AG04449 (cell line): ENCODE data around the gene BRSK2.

Source experiments
- CTCF ChIA-PET: fragments of 350-600 bp; formaldehyde crosslinking; extraction: SDS; loops from one replicate; lab custom pipeline; 2021; ENCODE audit warnings: antibody characterized with exemption; lab: Yijun Ruan, JAX
- POLR2A ChIA-PET: fragments of 400-600, 350-600 bp; formaldehyde crosslinking; extraction: SDS; loops from one replicate; lab custom pipeline; 2020; ENCODE audit warnings: antibody characterized with exemption, inconsistent platforms; lab: Yijun Ruan, JAX
- DNase-seq: peaks from one replicate; pipeline ENCODE4 v3.0.0-alpha.2; 2010; ENCODE audit warnings: low read depth, low spot score
- H3K4me3 ChIP-seq: 2 replicates; pipeline ENCODE4 v1.5.1; 2011; ENCODE audit warnings: low read depth, mild to moderate bottlenecking, control low read depth, low read length
- TF ChIP-seq, protein P1 (sequence below): IDR thresholded peaks from one replicate; pipeline ENCODE4 v1.5.1; 2011; ENCODE audit warnings: mild to moderate bottlenecking, moderate library complexity, low read length, control low read depth, inconsistent platforms; ENCODE audit not compliant: insufficient read depth; ENCODE audit errors: missing control alignments

The BRSK2 gene

DNA sequence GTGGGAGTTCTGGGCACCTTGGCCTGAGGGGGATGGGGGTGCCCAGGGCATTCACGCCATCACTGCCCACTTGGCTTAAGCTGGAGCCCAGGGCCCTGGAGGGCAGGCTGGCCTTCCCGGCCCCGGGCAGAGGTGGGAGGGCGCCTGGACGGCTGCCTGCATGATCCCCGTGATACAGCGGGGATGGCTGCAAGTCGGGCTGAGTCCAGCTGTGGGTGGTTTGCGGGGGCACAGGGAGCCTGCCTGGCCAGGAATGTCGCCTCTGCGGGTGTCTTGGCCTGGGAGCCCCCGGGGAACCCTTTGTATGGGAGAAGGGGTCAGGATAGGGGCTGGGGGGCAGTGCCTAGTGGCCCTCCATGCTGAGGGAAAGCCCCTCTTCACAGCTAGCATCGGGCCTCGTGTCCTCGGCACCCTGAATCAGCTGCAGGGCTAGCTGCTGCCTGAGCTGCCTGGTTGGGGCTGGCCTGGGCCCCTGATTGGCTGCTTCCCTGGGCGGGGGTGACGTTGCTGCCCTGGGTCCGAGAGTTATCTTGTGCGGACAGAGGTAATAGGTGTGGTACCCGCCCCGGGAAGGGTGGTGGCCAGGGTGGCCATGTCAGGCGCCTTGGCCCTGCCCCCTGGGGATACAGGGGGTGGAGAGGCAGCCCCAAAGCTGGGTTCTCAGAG lies 8.3 kb downstream of the BRSK2 start:
- DNase-seq, result no peak
- TF ChIP-seq, protein P1, sequence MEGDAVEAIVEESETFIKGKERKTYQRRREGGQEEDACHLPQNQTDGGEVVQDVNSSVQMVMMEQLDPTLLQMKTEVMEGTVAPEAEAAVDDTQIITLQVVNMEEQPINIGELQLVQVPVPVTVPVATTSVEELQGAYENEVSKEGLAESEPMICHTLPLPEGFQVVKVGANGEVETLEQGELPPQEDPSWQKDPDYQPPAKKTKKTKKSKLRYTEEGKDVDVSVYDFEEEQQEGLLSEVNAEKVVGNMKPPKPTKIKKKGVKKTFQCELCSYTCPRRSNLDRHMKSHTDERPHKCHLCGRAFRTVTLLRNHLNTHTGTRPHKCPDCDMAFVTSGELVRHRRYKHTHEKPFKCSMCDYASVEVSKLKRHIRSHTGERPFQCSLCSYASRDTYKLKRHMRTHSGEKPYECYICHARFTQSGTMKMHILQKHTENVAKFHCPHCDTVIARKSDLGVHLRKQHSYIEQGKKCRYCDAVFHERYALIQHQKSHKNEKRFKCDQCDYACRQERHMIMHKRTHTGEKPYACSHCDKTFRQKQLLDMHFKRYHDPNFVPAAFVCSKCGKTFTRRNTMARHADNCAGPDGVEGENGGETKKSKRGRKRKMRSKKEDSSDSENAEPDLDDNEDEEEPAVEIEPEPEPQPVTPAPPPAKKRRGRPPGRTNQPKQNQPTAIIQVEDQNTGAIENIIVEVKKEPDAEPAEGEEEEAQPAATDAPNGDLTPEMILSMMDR, result no peak
- no peak overlapping the region for H3K4me3 ChIP-seq
- ChIA-PET CTCF (no interaction called here), POLR2A (interaction anchor here (1.0 kb wide), 1 partner anchor 8 kb away, joined by 3 read pairs; the partner anchor contains the start of gene BRSK2)

DNA sequence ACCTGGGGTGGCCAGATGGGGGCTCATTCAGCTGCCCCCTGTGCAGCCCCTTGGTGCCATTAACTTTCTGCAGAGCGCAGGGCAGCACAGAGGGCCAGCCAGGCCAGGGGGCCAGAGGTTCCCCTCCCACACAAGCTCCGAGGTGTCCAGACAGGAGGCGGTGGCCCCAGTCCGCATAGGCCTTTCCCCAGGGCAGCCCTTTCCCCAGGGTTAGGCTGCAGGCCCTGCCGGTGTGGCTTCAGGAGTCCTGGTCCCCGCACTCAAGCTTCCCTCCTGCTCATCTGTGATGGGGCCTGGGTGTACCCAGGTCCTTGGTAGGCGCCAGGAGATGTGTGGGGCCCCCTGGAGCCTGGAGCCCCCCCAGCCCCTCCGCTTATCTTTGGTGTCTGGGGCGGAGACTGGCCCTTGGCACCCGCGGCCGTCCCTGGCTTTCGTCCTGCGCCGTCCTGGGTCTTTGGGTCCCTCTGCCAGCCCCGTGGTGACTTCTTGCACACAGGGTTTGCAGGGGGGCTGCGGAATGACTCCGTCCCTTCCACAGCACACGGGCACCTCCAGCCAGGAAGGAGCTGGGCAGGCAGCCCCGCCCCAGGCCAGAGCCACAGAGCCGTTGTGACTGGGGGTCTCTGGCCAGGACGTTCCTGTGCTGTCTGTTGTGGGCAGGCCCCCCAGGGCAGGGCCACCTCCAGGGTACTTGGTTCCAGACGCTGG lies 8.9 kb downstream of the BRSK2 start:
- no peak for DNase-seq
- ChIA-PET CTCF (no interaction called here), POLR2A (no interaction called here)
- TF ChIP-seq, protein P1, result no peak
- H3K4me3 ChIP-seq, result no peak overlapping the region

DNA sequence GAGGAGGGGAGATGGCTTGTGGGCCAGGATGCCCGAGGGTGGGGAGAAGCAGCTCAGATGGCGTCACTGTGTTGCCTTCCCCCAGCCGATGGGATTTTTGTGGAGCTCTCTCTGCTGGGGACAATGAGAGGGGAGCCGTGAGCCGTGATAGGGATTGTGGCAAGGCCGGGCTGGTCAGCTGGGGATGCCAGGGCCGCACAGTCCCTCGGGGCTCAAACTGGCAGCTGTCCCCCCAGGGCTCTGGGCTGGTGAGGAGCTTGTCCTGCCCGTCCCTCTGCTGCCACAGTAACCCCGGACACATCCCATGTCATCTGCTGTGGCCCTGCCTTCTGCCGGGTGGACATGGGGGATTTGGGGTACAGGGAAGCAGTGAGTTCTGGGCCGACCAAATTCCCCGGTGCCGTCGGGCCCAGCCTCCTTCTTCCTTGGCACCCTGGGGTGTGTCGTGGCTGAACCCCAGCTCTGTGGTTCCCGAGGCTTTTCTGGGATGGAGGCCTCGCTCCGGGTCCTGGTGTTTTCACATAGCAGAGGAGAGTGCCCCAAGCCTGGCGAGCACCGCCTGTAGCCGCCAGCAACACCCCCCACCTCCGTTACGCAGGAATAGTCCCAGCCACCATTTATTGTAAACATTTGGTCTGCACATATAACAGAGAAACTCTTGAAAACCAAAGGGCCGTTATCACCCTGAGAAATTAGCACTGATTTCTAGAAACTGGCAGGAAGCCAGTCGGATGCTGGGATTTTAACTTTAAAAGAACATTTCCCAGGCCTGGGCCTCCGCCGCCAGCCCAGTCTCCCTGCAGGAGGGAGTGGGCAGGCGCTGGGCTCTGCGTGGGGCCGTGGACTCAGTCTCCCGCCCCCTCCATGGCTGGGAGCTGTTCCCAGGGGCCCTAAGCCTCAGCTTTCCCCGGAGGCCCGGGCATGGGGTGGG lies 9.9 kb downstream of the BRSK2 start:
- ChIA-PET CTCF (no interaction called here), POLR2A (no interaction called here)
- H3K4me3 ChIP-seq, result no peak overlapping the region
- TF ChIP-seq, protein P1, result no peak
- no peak for DNase-seq

DNA sequence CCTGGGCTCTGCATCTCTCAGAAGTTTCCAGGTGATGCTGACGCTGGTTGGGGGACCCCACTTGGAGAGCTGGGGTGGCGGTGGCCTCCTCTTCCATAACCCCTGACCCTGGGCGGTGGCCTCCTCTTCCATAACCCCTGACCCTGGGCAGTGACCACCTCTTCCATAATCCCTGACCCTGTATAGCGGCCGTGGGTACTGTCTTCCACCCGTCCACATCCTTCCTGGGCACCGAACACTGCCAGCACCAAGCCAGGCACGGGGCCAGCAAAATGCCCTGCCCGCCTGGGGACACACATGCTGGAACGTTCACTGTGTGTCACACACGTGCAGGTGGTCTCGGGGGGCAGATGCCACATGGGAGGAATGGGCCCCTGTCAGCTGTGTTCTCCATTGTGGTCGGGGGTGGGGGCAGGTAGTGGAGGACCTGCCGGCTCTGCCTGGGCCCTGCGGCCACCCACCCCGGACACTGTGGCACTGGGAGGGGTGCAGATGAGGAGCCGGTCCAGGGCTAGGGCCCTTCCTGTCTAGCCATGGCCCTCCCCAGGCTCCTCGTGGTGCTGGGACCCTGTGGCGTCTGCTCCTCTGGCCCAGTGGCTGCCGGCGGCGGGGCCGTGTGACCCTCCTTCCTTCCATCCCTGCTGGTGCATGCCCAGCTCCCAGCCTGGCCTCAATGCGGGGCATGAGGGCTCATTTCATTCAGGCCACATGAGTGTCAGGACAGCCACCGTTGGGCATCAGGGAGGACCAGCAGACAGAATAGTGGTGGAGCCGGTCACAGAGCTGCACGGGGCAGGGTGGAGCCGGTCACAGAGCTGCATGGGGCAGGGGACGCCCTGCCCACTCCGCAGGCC lies 10.8 kb downstream of the BRSK2 start:
- POLR2A ChIA-PET, result no interaction called here

DNA sequence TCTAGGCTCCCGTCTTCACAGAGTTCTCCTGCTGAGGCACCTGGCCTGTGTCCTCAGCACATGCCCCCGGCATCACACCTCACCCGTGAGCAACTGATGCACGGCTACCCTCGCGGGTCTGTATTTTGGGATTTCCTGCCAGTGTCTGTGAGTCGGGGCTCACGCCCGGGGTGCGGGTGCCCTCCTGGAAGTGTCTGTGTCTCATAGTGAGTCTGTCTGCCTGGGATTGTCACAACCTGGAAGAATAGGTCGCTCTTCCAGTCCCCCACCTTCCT lies 11.4 kb downstream of the BRSK2 start:
- CTCF ChIA-PET, result no interaction called here
- no peak overlapping the region for H3K4me3 ChIP-seq
- POLR2A ChIA-PET, result interaction anchor here (1.0 kb wide), 1 partner anchor 11 kb away, joined by 7 read pairs; the partner anchor contains the start of gene BRSK2
- TF ChIP-seq, protein P1, result no peak
- DNase-seq, result no peak

More for the DNA sequence above, 10.8 kb downstream of the BRSK2 start:
- CTCF ChIA-PET, result no interaction called here
- TF ChIP-seq, protein P1, result no peak
- no peak for DNase-seq
- no peak overlapping the region for H3K4me3 ChIP-seq
